ENCODE results near the gene KCNN4.

The KCNN4 gene

DNA sequence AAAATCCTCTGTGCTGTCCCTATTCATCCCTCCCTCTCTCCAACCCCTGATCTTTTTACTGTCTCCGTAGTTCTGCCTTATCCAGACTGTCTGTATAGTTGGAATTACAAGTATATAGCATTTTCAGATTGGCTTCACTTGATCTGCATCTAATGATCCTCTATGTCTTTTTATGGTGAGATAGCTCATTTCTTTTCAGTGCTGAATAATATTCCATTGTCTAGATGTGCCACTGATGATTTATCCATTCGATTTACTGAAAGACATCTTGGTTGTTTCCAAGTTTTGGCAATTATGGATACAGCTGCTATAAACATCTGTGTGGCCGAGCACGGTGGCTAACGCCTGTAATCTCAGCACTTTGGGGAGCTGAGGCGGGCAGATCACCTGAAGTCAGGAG lies 45.8 kb downstream of the KCNN4 start:
- no peak overlapping the region for H3K27ac ChIP-seq
- DNase-seq (ENCODE audit: low spot score) = no peak
- CTCF ChIA-PET = interaction anchor here (1.9 kb wide), 1 partner anchor 10 kb away, joined by 7 read pairs; no protein-coding TSS in a partner anchor
- POLR2A ChIA-PET (ENCODE audit: low non-redundant PET) = no interaction called here
- no peak for TF ChIP-seq CTCF (conservative IDR thresholded peaks at IDR 0.05; ENCODE audit: low read depth)

- DNase-seq (ENCODE audit: low spot score) = no peak
- TF ChIP-seq CTCF (conservative IDR thresholded peaks at IDR 0.05; ENCODE audit: low read depth) = no peak
- CTCF ChIA-PET = interaction anchor here (0.8 to 0.9 kb wide), 2 partner anchors 10 to 13 kb away, joined by 3 read pairs; no protein-coding TSS in a partner anchor
- POLR2A ChIA-PET (ENCODE audit: low non-redundant PET) = interaction anchor here (0.7 kb wide), 1 partner anchor 8 kb away, joined by 3 read pairs; no protein-coding TSS in a partner anchor
- H3K27ac ChIP-seq = peak overlapping the region; percentile 6
Observed at GRCh38 chr19:43731846-43732245, 48.9 kb downstream of the KCNN4 start.

GRCh38 chr19:43731346-43731745 lies 49.4 kb downstream of the KCNN4 start:
- H3K27ac ChIP-seq = peak overlapping the region; percentile 6; the same call in 1 of the 2 replicates
- TF ChIP-seq CTCF (conservative IDR thresholded peaks at IDR 0.05; ENCODE audit: low read depth) = no peak
- no peak for DNase-seq (ENCODE audit: low spot score)
- POLR2A ChIA-PET (ENCODE audit: low non-redundant PET) = interaction anchor here (0.6 kb wide), 1 partner anchor 98 kb away, joined by 3 read pairs; no protein-coding TSS in a partner anchor
- CTCF ChIA-PET = interaction anchor here (0.7 to 0.9 kb wide), 3 partner anchors 10 to 1637 kb away, joined by 3 read pairs; no protein-coding TSS in a partner anchor

DNA sequence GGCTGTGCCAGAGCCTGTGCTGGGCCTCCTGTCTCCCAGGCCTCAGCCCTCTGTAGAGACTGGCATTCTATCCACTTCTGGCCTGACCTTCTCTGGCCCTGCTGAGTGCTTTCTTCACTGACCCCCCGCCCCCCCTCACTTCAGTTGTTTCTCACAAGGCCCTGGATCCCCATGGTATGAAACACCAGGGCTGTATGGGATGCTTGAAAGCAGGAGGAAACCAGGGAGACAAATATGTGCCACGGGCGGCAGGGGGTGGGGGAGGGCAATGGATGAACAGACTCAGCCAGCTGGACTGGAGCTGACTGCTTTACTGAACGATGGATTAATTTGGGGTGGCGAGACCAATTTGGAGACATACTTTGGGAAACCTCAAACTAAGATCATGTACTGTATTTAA lies 50.9 kb downstream of the KCNN4 start:
- ChIA-PET CTCF (interaction anchor here (0.6 kb wide), 1 partner anchor 60 kb away, joined by 4 read pairs; the partner anchor contains the start of gene PLAUR), POLR2A (ENCODE audit: low non-redundant PET) (no interaction called here)
- peak overlapping the region; percentile 15 for H3K27ac ChIP-seq
- TF ChIP-seq CTCF (conservative IDR thresholded peaks at IDR 0.05; ENCODE audit: low read depth) = no peak
- DNase-seq (ENCODE audit: low spot score) = no peak

DNA sequence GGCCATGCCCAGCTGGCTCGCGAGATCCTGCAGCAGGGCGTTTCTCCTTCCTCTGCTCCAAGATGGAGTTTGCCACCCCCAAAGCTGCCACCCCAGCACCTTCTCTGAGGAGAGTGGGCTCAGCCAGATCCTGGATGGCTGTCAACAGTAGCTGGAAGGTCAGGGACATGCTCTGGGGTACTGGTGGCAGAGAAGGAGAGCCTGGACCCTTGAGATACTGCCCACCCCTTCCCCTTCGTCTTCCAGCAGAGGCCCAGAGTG lies 53.2 kb downstream of the KCNN4 start:
- peak overlapping the region; percentile 46 for H3K27ac ChIP-seq
- ChIA-PET POLR2A (ENCODE audit: low non-redundant PET) (no interaction called here), CTCF (no interaction called here)
- no peak for DNase-seq (ENCODE audit: low spot score)
- no peak for TF ChIP-seq CTCF (conservative IDR thresholded peaks at IDR 0.05; ENCODE audit: low read depth)

DNA sequence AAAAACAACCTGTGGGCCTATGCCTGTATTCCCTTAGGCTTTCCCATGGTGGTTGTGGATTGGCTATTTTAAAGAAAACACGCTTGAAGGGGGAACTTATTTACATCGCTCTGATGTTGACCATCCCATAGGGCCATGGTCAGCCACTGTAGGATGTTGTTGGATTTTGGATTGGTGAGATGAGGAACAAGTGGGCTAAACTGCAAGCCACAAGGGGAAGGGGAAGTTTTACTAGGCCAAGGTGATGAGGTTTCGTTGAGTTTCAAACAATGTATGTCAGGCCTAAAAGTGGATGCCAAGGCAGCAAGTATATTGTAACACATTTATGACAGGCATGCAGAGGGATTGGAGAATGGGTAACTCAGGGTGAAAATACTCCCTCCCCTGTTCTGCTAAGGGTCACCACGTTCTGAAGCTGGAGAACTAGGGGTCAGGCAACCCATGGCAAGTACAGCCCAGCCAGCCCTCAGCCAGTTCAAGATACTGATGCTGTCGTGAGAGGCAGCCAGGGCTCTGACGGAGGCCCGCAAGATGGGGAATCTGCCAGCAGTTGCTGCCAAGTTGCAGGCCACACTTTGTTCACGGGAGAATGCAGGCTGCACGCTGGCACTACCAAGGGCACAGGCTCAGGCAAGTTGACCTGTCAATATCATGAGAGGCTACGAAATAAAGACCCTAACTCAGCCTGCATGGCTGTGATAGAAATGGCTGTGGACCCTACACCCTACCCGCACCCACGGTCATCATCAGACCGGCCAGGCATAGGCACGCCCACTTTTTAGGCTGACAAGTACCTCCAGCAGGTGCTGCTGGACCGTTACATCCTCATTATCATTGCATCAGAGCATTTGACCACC lies 53.8 kb downstream of the KCNN4 start:
- H3K27ac ChIP-seq = peak overlapping the region; percentile 46
- TF ChIP-seq CTCF (conservative IDR thresholded peaks at IDR 0.05; ENCODE audit: low read depth) = no peak
- POLR2A ChIA-PET (ENCODE audit: low non-redundant PET) = no interaction called here
- CTCF ChIA-PET = no interaction called here
- DNase-seq (ENCODE audit: low spot score) = no peak

Data from RWPE1 (cell line).